ENCODE results near the gene PRLR.

DNA sequence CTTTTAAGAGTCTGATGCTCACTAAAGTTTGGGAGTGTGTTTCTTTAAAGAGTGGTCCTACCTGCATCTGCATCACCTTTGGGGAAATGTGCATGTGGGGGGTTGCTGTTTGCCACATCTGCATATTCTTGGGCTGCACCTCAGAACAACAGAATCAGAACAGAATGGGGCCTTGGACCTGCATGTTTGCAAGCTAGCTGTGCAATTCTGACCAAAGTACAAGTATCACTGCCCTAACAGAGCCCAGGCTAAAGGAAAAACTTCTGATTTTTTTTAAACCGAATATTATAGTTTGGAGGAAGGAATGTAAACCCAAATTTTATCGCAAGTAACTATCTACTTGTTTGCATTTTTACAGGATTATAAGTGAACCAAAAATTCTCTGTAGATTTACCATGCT lies 34.2 kb upstream of the PRLR start:
- TF ChIP-seq, protein P1, sequence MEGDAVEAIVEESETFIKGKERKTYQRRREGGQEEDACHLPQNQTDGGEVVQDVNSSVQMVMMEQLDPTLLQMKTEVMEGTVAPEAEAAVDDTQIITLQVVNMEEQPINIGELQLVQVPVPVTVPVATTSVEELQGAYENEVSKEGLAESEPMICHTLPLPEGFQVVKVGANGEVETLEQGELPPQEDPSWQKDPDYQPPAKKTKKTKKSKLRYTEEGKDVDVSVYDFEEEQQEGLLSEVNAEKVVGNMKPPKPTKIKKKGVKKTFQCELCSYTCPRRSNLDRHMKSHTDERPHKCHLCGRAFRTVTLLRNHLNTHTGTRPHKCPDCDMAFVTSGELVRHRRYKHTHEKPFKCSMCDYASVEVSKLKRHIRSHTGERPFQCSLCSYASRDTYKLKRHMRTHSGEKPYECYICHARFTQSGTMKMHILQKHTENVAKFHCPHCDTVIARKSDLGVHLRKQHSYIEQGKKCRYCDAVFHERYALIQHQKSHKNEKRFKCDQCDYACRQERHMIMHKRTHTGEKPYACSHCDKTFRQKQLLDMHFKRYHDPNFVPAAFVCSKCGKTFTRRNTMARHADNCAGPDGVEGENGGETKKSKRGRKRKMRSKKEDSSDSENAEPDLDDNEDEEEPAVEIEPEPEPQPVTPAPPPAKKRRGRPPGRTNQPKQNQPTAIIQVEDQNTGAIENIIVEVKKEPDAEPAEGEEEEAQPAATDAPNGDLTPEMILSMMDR (IDR thresholded peaks at IDR 0.05), result no peak
- TF ChIP-seq POLR2A (IDR thresholded peaks at IDR 0.05), result no peak

All from right lobe of liver (tissue), 4 donors.